Uterus (tissue), 4 donors: ENCODE measurements around the gene ITGB5. TPM values are rescaled to one million over a fixed set of nuclear protein-coding genes. Genes with fewer than 3 reads are reported as not detected.
A peak's percentile ranks its signal among the peaks of the same experiment; 100 is the strongest.

Experiments
- DNase-seq, 2 donors: peaks; one replicate each; pipeline ENCODE4 v3.0.0-alpha.2; 2019 to 2020
- H3K27ac ChIP-seq, 2 donors: fragments of 200-600 bp; sonication (generic); 1 replicate in 1 of 2; 2 replicates in 1 of 2; pipeline ENCODE4 v1.5.1; 2016 to 2018
- H3K27me3 ChIP-seq, 2 donors: fragments of 200-600 bp; sonication (generic); one replicate each; pipeline ENCODE4 v1.5.1; 2018 to 2019; ENCODE audit warnings: control low read depth in 1 of 2
- H3K36me3 ChIP-seq, 2 donors: fragments of 200-600 bp; sonication (generic); one replicate each; pipeline ENCODE4 v1.5.1; 2019; ENCODE audit warnings: control low read depth in 1 of 2
- H3K4me1 ChIP-seq, 2 donors: fragments of 200-600 bp; sonication (generic); one replicate each; pipeline ENCODE4 v1.5.1; 2018 to 2019; ENCODE audit warnings: control low read depth in 1 of 2
- H3K4me3 ChIP-seq, 2 donors: fragments of 200-600 bp; sonication (generic); 1 replicate in 1 of 2; 2 replicates in 1 of 2; pipeline ENCODE4 v1.5.1; 2018 to 2019; ENCODE audit warnings: mild to moderate bottlenecking in 1 of 2
- H3K9me3 ChIP-seq, 2 donors: fragments of 200-600 bp; sonication (generic); one replicate each; pipeline ENCODE4 v1.5.1; 2019; ENCODE audit warnings: control low read depth in 1 of 2
- POLR2A ChIP-seq, 2 donors: fragments of 450-650 bp; IDR thresholded peaks; one replicate each; pipeline ENCODE4 v1.6.1; 2016; ENCODE audit warnings: antibody characterized with exemption in 2 of 2, mild to moderate bottlenecking in 1 of 2, moderate library complexity in 1 of 2
- intact Hi-C: fragments of 100-400 bp; cut with DNase I; formaldehyde crosslinking; loops from one replicate; pipeline ENCODE4 v1.15.1; 2023; ENCODE audit warnings: low total_unique reads
- total RNA-seq, 4 donors: library from RNA; depleted of rRNA in 3 of 4; stranded (reverse); fragments of >200 nt in 3 of 4; gene quantifications; one replicate each; pipeline versions ENCODE4 v1.1.0 to v1.2.4, GENCODE V29; 2014 to 2023
- TF ChIP-seq, protein P1 (sequence below), 4 experiments: fragments of 200-600 bp in 2 of 4; fragments of 450-650 bp in 2 of 4; sonication (generic) in 2 of 4; IDR thresholded peaks; one replicate each; pipeline ENCODE4 v1.5.1; 2016 to 2019; ENCODE audit warnings: antibody characterized with exemption in 4 of 4, mild to moderate bottlenecking in 2 of 4, moderate library complexity in 1 of 4
- donor health status: DM: yes; HTN: yes; CAD: no.

The ITGB5 gene
- total RNA-seq, 4 donors from 2014 or later: 28.7 to 106 (median 71.6) TPM

DNA sequence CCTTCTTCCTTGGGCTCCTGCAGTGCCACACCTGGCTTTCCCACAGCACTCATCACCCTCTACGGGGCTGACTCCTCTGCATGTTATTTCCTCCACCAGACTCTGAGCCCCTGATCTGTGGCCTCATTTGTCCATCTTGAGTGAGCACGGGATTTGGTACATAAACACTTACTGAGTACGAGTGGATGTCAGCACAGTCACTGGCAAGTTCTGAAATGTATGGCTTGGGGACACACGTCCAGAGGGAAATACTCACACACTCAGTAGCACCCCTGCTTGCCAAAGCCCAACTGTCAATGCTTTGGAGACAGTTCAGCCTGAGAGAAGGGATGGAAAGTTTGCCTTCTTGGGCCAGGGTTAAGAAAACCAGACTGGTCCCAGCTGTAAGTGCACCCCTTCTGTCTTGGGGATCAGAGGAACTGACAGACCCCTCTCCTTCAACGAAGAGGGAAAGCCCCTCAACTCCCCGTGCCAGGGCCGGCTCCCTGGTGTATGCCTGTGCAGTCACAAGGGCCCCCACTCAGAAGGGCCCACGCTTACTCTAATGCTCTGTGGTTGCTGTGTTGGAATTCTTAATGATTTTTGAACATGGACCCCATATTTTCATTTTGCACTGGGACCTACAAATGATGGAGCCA, 85.0 kb downstream of the ITGB5 start:
- Histone ChIP-seq H3K36me3 (no peaks in the 10 kb centered on the region), H3K9me3 (no peaks in the 10 kb centered on the region), H3K4me1 (peaks cover 4 to 6% of the 10 kb centered on the region in 2 donors), H3K27ac (peak overlapping the region in 1 of 2 donors; percentile 23), H3K4me3 (no peak overlapping the region), H3K27me3 (no peaks in the 10 kb centered on the region)
- no peak for TF ChIP-seq POLR2A (IDR thresholded peaks at IDR 0.05)
- TF ChIP-seq, protein P1, sequence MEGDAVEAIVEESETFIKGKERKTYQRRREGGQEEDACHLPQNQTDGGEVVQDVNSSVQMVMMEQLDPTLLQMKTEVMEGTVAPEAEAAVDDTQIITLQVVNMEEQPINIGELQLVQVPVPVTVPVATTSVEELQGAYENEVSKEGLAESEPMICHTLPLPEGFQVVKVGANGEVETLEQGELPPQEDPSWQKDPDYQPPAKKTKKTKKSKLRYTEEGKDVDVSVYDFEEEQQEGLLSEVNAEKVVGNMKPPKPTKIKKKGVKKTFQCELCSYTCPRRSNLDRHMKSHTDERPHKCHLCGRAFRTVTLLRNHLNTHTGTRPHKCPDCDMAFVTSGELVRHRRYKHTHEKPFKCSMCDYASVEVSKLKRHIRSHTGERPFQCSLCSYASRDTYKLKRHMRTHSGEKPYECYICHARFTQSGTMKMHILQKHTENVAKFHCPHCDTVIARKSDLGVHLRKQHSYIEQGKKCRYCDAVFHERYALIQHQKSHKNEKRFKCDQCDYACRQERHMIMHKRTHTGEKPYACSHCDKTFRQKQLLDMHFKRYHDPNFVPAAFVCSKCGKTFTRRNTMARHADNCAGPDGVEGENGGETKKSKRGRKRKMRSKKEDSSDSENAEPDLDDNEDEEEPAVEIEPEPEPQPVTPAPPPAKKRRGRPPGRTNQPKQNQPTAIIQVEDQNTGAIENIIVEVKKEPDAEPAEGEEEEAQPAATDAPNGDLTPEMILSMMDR (IDR thresholded peaks at IDR 0.05): no peak
- DNase-seq: no peak
- intact Hi-C loops: no loop called here

DNA sequence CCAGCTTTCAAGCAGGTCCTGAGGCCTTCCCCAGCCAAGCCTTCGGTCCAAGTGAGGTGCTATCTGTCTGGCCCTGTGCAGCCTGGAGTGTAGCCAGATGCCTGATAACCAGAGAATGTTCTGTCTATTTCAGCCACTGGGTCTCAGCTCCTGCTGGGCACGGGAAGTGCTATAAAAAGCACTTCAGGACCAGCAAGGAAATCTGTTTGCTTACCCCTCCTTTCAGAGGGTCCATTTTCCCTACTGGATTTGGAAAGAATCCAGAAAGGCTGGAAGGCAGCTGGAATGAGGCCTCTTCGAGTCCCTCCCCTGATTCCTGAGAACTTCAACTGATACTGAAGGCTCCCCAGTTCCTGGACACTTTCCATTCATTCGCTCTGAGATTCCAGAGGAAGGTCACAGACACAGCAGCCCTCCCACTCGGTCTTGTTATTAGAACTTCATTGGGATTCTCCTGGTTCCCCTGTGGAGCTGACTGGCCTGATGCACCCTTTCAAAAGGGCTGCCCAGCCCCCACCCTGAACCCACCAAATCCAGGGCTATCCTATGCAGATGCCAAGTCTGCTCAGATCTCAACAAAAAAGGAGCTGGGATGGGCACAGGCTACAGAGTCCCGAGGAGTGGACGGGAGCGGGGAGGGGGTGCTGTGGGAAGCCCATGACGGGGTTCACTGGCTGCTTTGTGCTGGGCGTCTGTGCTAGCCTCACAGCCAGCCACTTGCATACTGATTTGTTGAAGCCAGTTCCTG, 86.5 kb downstream of the ITGB5 start:
- peak; percentile 47 to 55 for DNase-seq
- peak overlapping the region; percentile 51 to 80 for H3K27ac ChIP-seq
- no peak for TF ChIP-seq POLR2A (IDR thresholded peaks at IDR 0.05)
- TF ChIP-seq, protein P1 (IDR thresholded peaks at IDR 0.05): no peak
- no peaks in the 10 kb centered on the region for H3K27me3 ChIP-seq
- H3K36me3 ChIP-seq: no peaks in the 10 kb centered on the region
- no peaks in the 10 kb centered on the region for H3K9me3 ChIP-seq
- intact Hi-C loops: no loop called here
- H3K4me3 ChIP-seq: no peak overlapping the region
- peaks cover 4 to 6% of the 10 kb centered on the region in 2 donors for H3K4me1 ChIP-seq

DNA sequence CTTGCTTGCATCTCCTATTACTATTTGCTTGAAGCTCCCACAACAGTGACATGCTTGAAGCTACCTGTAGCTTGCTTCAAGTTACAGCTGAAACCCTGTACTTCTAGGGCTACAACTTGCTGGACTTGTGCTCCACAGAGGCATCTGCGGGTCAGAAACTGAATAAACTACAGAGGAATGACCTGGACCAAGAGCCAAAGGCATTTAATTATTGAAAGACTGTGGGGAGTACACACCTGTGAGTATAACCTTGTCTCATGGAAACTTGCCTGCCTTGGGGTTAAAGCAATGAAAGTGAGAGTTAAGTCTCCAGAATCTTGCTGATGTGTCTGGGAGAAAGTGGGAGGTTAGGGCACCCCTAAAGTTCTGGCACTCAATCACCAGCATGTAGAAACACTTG, 87.1 kb downstream of the ITGB5 start:
- DNase-seq: no peak
- Histone ChIP-seq H3K9me3 (no peaks in the 10 kb centered on the region), H3K27ac (peak overlapping the region; percentile 51 to 80), H3K4me1 (peaks cover 4 to 6% of the 10 kb centered on the region in 2 donors), H3K27me3 (no peaks in the 10 kb centered on the region), H3K36me3 (no peaks in the 10 kb centered on the region), H3K4me3 (no peak overlapping the region)
- intact Hi-C loops: no loop called here
- no peak for TF ChIP-seq POLR2A (IDR thresholded peaks at IDR 0.05)
- TF ChIP-seq, protein P1 (IDR thresholded peaks at IDR 0.05): no peak

DNA sequence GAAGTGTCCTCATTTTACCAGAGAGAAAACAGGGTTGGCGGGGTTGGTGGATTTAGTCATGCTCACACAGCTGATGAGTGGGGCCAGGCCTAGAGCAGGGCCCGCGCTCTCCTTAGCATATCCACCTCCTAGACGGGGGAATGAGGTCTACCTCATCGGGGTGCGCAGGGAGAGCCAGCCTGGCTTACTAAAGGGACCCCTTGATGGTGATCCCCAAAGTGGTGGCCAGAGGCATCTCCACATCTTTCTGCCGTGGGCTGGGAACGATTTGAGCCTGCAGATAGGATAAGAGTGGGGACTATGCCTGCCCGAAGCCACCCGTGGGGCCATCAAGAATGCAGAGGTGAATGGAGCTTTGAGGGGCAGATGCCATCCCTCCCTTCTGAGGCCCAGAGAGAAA, 87.5 kb downstream of the ITGB5 start:
- H3K36me3 ChIP-seq: no peaks in the 10 kb centered on the region
- no peak for DNase-seq
- H3K9me3 ChIP-seq: no peaks in the 10 kb centered on the region
- no peaks in the 10 kb centered on the region for H3K27me3 ChIP-seq
- intact Hi-C loops: no loop called here
- peak overlapping the region; percentile 51 to 80 for H3K27ac ChIP-seq
- H3K4me3 ChIP-seq: no peak overlapping the region
- H3K4me1 ChIP-seq: peaks cover 4 to 6% of the 10 kb centered on the region in 2 donors
- no peak for TF ChIP-seq POLR2A (IDR thresholded peaks at IDR 0.05)
- TF ChIP-seq, protein P1 (IDR thresholded peaks at IDR 0.05): no peak

DNA sequence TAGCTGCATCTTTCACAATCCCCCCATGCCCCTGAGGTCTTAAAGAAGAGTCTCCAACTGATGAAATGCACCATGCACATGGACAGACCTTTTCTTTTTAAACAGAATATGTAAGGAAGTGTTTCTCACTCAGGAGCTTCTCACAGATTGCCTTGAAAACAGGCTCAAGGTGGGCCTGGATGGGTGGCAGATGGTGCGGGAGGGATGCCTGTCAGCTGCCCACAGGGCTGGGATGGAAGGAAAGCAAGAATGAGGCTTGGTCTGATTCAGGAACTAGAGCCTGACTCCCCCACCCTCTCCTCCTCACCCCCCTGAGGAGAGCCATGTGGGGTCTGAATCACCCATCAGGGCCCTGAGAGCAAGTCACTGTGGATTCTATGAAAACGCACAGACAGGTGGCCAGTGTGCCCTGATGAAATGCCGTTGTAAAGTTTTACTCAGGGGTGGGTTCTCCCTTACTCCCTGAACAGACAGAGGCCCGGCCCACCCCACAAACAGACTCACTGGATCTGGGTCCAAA, 89.7 kb downstream of the ITGB5 start:
- Histone ChIP-seq H3K9me3 (no peaks in the 10 kb centered on the region), H3K27ac (peak overlapping the region in 1 of 2 donors; percentile 31), H3K4me1 (peaks cover 4 to 6% of the 10 kb centered on the region in 2 donors), H3K27me3 (no peaks in the 10 kb centered on the region), H3K36me3 (no peaks in the 10 kb centered on the region), H3K4me3 (no peak overlapping the region)
- TF ChIP-seq, protein P1 (IDR thresholded peaks at IDR 0.05): no peak
- TF ChIP-seq POLR2A (IDR thresholded peaks at IDR 0.05): no peak
- no peak for DNase-seq
- intact Hi-C loops: no loop called here
